OCI-M2 (cell line): Measurements from ENCODE around the gene ACBD5.

ENCODE experiments used
- DNase-seq: peaks from one replicate; lab custom pipeline; 2025; ENCODE audit not compliant: unreplicated experiment; lab: John Stamatoyannopoulos, UW

ACBD5 gene

DNA sequence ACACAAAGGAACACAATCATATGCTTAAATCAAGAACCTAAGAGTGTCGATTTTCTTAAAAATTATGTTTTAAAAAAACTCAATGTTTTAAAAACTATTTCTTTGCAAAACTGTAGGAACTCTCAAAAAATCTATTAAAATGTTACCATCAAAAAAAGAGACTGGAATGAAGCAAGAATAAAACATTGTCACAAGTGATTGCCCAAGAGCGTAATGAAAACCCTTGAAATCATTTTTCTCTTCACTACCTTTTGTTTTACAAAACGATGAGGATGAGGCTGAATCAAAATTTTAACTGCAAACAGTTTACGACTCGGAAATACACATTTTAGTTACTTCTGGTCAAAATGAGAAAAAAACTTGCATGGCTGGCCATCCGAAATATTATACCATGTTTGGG, 87.3 kb downstream of the ACBD5 start:
- no peak for DNase-seq

- DNase-seq, result no peak
Measured at GRCh38 chr10:27152687-27153086, 87.9 kb downstream of the ACBD5 start.

- DNase-seq, result no peak
Measured at GRCh38 chr10:27150261-27150660, 90.3 kb downstream of the ACBD5 start.

DNA sequence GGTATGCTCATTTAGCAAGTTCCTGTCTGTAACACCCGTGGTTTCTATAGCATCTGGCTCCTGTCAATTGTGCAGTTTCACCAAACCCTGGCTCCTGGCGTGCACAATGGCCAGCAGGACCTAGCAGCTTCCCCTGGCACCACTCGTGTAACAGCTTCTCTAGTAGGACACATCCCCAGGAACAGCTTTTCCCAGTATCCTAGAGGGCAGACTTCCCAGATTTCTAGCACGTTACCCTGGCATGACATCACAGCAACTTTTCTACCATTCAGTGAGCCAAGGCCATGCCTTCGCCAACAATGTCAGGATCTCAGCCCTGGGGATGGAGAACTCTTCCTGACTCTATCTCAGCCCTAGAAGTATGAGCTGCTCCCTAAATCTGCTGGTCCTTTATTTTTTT, 92.9 kb downstream of the ACBD5 start:
- no peak for DNase-seq

DNA sequence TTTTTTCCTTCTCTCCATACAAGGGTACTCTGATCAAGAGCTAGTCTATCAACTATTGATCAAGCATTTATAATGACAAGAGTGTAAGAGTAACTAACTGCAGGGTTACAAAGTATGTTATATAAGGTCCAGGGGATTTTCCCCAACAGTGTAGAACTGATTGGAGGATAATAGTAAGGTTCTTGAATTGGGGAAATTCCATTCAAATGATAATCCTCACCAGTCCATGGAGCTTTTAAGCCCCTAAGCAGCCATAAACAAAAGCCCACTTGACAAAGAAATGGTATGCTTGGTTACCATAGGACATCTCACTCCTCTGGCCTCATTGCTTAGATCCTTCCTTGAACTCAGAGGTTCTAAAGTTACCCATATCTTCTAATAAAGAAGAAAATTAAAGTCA, 94.7 kb downstream of the ACBD5 start:
- no peak for DNase-seq
